Measurements from ENCODE around the gene CCDC83. TPM values are rescaled to one million over a fixed set of nuclear protein-coding genes. Genes with fewer than 3 reads are reported as not detected.
A peak's percentile ranks its signal among the peaks of the same experiment; 100 is the strongest.

Gene CCDC83
- polyA plus RNA-seq, result not detected

- no peaks in the 10 kb centered on the region for H3K4me1 ChIP-seq (ENCODE audit: control insufficient read depth in 2 of 2, insufficient read depth in 2 of 2, low read length in 1 of 2)
- peak within 1 kb of the TSS; percentile 55 to 57 for H3K4me3 ChIP-seq (ENCODE audit: low read depth in 1 of 2, low read length in 2 of 2)
- WGBS, 2 donors, result 38% methylated on average over 13 of the region's 13 CpGs
- no peaks in the 10 kb centered on the region for H3K9me3 ChIP-seq (ENCODE audit: control insufficient read depth in 2 of 2, insufficient read depth in 1 of 2, low read depth in 1 of 2, low read length in 1 of 2)
- H3K27ac ChIP-seq (ENCODE audit: low read depth in 2 of 2, low read length in 1 of 2), result peak within 1 kb of the TSS; percentile 77 to 80
- H3K27me3 ChIP-seq (ENCODE audit: control insufficient read depth in 1 of 2, insufficient read depth in 2 of 2, low read length in 2 of 2), result no peaks in the 10 kb centered on the region
- no peaks in the 10 kb centered on the region for H3K36me3 ChIP-seq (ENCODE audit: control insufficient read depth in 2 of 2, insufficient read depth in 2 of 2, low read length in 1 of 2)
Observed at GRCh38 chr11:85855341-85855656, at the start of gene CCDC83. Gene CCDC83 (plus strand): TSS chr11:85855383. CDS start chr11:85865124, 9,741 bp downstream.

- H3K27ac ChIP-seq (ENCODE audit: low read depth in 2 of 2, low read length in 1 of 2), result no peak overlapping the region
- H3K36me3 ChIP-seq (ENCODE audit: control insufficient read depth in 2 of 2, insufficient read depth in 2 of 2, low read length in 1 of 2), result no peaks in the 10 kb centered on the region
- H3K4me1 ChIP-seq (ENCODE audit: control insufficient read depth in 2 of 2, insufficient read depth in 2 of 2, low read length in 1 of 2), result peaks cover 3 to 6% of the 10 kb centered on the region in 2 donors
- no peaks in the 10 kb centered on the region for H3K9me3 ChIP-seq (ENCODE audit: control insufficient read depth in 2 of 2, insufficient read depth in 1 of 2, low read depth in 1 of 2, low read length in 1 of 2)
- no peak overlapping the region for H3K4me3 ChIP-seq (ENCODE audit: low read depth in 1 of 2, low read length in 2 of 2)
- H3K27me3 ChIP-seq (ENCODE audit: control insufficient read depth in 1 of 2, insufficient read depth in 2 of 2, low read length in 2 of 2), result no peaks in the 10 kb centered on the region
- WGBS, 2 donors, result 55 to 57% methylated on average over 1 of the region's 1 CpG
Observed at GRCh38 chr11:85805387-85805786, 49.8 kb upstream of the CCDC83 start.

GRCh38 chr11:85806016-85806415, 49.2 kb upstream of the CCDC83 start:
- no peak overlapping the region for H3K27ac ChIP-seq (ENCODE audit: low read depth in 2 of 2, low read length in 1 of 2)
- no peaks in the 10 kb centered on the region for H3K9me3 ChIP-seq (ENCODE audit: control insufficient read depth in 2 of 2, insufficient read depth in 1 of 2, low read depth in 1 of 2, low read length in 1 of 2)
- peaks cover 0 to 3% of the 10 kb centered on the region in 2 donors for H3K4me1 ChIP-seq (ENCODE audit: control insufficient read depth in 2 of 2, insufficient read depth in 2 of 2, low read length in 1 of 2)
- no peaks in the 10 kb centered on the region for H3K36me3 ChIP-seq (ENCODE audit: control insufficient read depth in 2 of 2, insufficient read depth in 2 of 2, low read length in 1 of 2)
- no peak overlapping the region for H3K4me3 ChIP-seq (ENCODE audit: low read depth in 1 of 2, low read length in 2 of 2)
- H3K27me3 ChIP-seq (ENCODE audit: control insufficient read depth in 1 of 2, insufficient read depth in 2 of 2, low read length in 2 of 2), result no peaks in the 10 kb centered on the region

- WGBS, 2 donors, result 45 to 63% methylated on average over 2 of the region's 2 CpGs
- Histone ChIP-seq H3K36me3 (ENCODE audit: control insufficient read depth in 2 of 2, insufficient read depth in 2 of 2, low read length in 1 of 2) (no peaks in the 10 kb centered on the region), H3K4me3 (ENCODE audit: low read depth in 1 of 2, low read length in 2 of 2) (no peak overlapping the region), H3K9me3 (ENCODE audit: control insufficient read depth in 2 of 2, insufficient read depth in 1 of 2, low read depth in 1 of 2, low read length in 1 of 2) (no peaks in the 10 kb centered on the region), H3K27ac (ENCODE audit: low read depth in 2 of 2, low read length in 1 of 2) (peak overlapping the region in 1 of 2 donors; percentile 3), H3K4me1 (ENCODE audit: control insufficient read depth in 2 of 2, insufficient read depth in 2 of 2, low read length in 1 of 2) (peaks cover 0 to 8% of the 10 kb centered on the region in 2 donors), H3K27me3 (ENCODE audit: control insufficient read depth in 1 of 2, insufficient read depth in 2 of 2, low read length in 2 of 2) (no peaks in the 10 kb centered on the region)
Observed at GRCh38 chr11:85806876-85807275, 48.3 kb upstream of the CCDC83 start.

GRCh38 chr11:85809191-85809590, 46.0 kb upstream of the CCDC83 start:
- Histone ChIP-seq H3K27me3 (ENCODE audit: control insufficient read depth in 1 of 2, insufficient read depth in 2 of 2, low read length in 2 of 2) (no peaks in the 10 kb centered on the region), H3K4me3 (ENCODE audit: low read depth in 1 of 2, low read length in 2 of 2) (no peak overlapping the region), H3K27ac (ENCODE audit: low read depth in 2 of 2, low read length in 1 of 2) (peak overlapping the region in 1 of 2 donors; percentile 29), H3K36me3 (ENCODE audit: control insufficient read depth in 2 of 2, insufficient read depth in 2 of 2, low read length in 1 of 2) (no peaks in the 10 kb centered on the region), H3K9me3 (ENCODE audit: control insufficient read depth in 2 of 2, insufficient read depth in 1 of 2, low read depth in 1 of 2, low read length in 1 of 2) (no peaks in the 10 kb centered on the region), H3K4me1 (ENCODE audit: control insufficient read depth in 2 of 2, insufficient read depth in 2 of 2, low read length in 1 of 2) (peaks cover 0 to 10% of the 10 kb centered on the region in 2 donors)
- WGBS, 2 donors, result 66 to 72% methylated on average over 4 of the region's 4 CpGs

- Histone ChIP-seq H3K27ac (ENCODE audit: low read depth in 2 of 2, low read length in 1 of 2) (peak overlapping the region; percentile 15), H3K4me3 (ENCODE audit: low read depth in 1 of 2, low read length in 2 of 2) (peak overlapping the region; percentile 51 to 67), H3K4me1 (ENCODE audit: control insufficient read depth in 2 of 2, insufficient read depth in 2 of 2, low read length in 1 of 2) (peaks cover 0 to 10% of the 10 kb centered on the region in 2 donors), H3K36me3 (ENCODE audit: control insufficient read depth in 2 of 2, insufficient read depth in 2 of 2, low read length in 1 of 2) (no peaks in the 10 kb centered on the region), H3K27me3 (ENCODE audit: control insufficient read depth in 1 of 2, insufficient read depth in 2 of 2, low read length in 2 of 2) (no peaks in the 10 kb centered on the region), H3K9me3 (ENCODE audit: control insufficient read depth in 2 of 2, insufficient read depth in 1 of 2, low read depth in 1 of 2, low read length in 1 of 2) (no peaks in the 10 kb centered on the region)
- WGBS, 2 donors, result 32 to 33% methylated on average over 4 of the region's 4 CpGs
Observed at GRCh38 chr11:85809863-85810262, 45.3 kb upstream of the CCDC83 start.

GRCh38 chr11:85810521-85810870, 44.7 kb upstream of the CCDC83 start:
- no peaks in the 10 kb centered on the region for H3K27me3 ChIP-seq (ENCODE audit: control insufficient read depth in 1 of 2, insufficient read depth in 2 of 2, low read length in 2 of 2)
- WGBS, 2 donors, result 6 to 9% methylated on average over 10 of the region's 10 CpGs
- peak overlapping the region in 1 of 2 donors; percentile 15 for H3K27ac ChIP-seq (ENCODE audit: low read depth in 2 of 2, low read length in 1 of 2)
- H3K36me3 ChIP-seq (ENCODE audit: control insufficient read depth in 2 of 2, insufficient read depth in 2 of 2, low read length in 1 of 2), result no peaks in the 10 kb centered on the region
- H3K9me3 ChIP-seq (ENCODE audit: control insufficient read depth in 2 of 2, insufficient read depth in 1 of 2, low read depth in 1 of 2, low read length in 1 of 2), result no peaks in the 10 kb centered on the region
- peaks cover 0 to 10% of the 10 kb centered on the region in 2 donors for H3K4me1 ChIP-seq (ENCODE audit: control insufficient read depth in 2 of 2, insufficient read depth in 2 of 2, low read length in 1 of 2)
- peak overlapping the region; percentile 51 to 67 for H3K4me3 ChIP-seq (ENCODE audit: low read depth in 1 of 2, low read length in 2 of 2)

GRCh38 chr11:85810871-85811611, 44.1 kb upstream of the CCDC83 start, which contains the start of gene SYTL2:
Gene SYTL2 (minus strand): TSS chr11:85811141. CDS start chr11:85757725, 53,416 bp downstream.
- peaks cover 0 to 10% of the 10 kb centered on the region in 2 donors for H3K4me1 ChIP-seq (ENCODE audit: control insufficient read depth in 2 of 2, insufficient read depth in 2 of 2, low read length in 1 of 2)
- WGBS, 2 donors, result 1% methylated on average over 53 to 72 of the region's 72 CpGs

GRCh38 chr11:85811624-85812023, 43.6 kb upstream of the CCDC83 start:
- H3K4me3 ChIP-seq (ENCODE audit: low read depth in 1 of 2, low read length in 2 of 2), result peak overlapping the region in 1 of 2 donors; percentile 51
- H3K36me3 ChIP-seq (ENCODE audit: control insufficient read depth in 2 of 2, insufficient read depth in 2 of 2, low read length in 1 of 2), result no peaks in the 10 kb centered on the region
- no peaks in the 10 kb centered on the region for H3K27me3 ChIP-seq (ENCODE audit: control insufficient read depth in 1 of 2, insufficient read depth in 2 of 2, low read length in 2 of 2)
- H3K9me3 ChIP-seq (ENCODE audit: control insufficient read depth in 2 of 2, insufficient read depth in 1 of 2, low read depth in 1 of 2, low read length in 1 of 2), result no peaks in the 10 kb centered on the region
- H3K4me1 ChIP-seq (ENCODE audit: control insufficient read depth in 2 of 2, insufficient read depth in 2 of 2, low read length in 1 of 2), result peaks cover 0 to 10% of the 10 kb centered on the region in 2 donors
- no peak overlapping the region for H3K27ac ChIP-seq (ENCODE audit: low read depth in 2 of 2, low read length in 1 of 2)
- WGBS, 2 donors, result 81 to 82% methylated on average over 13 of the region's 13 CpGs

More at GRCh38 chr11:85810871-85811611, 44.1 kb upstream of the CCDC83 start, which contains the start of gene SYTL2:
- Histone ChIP-seq H3K9me3 (ENCODE audit: control insufficient read depth in 2 of 2, insufficient read depth in 1 of 2, low read depth in 1 of 2, low read length in 1 of 2) (no peaks in the 10 kb centered on the region), H3K27me3 (ENCODE audit: control insufficient read depth in 1 of 2, insufficient read depth in 2 of 2, low read length in 2 of 2) (no peaks in the 10 kb centered on the region), H3K36me3 (ENCODE audit: control insufficient read depth in 2 of 2, insufficient read depth in 2 of 2, low read length in 1 of 2) (no peaks in the 10 kb centered on the region), H3K27ac (ENCODE audit: low read depth in 2 of 2, low read length in 1 of 2) (peak within 1 kb of the TSS; percentile 50 to 64), H3K4me3 (ENCODE audit: low read depth in 1 of 2, low read length in 2 of 2) (peak within 1 kb of the TSS; percentile 51 to 67)

- H3K9me3 ChIP-seq (ENCODE audit: control insufficient read depth in 2 of 2, insufficient read depth in 1 of 2, low read depth in 1 of 2, low read length in 1 of 2), result no peaks in the 10 kb centered on the region
- no peak overlapping the region for H3K27ac ChIP-seq (ENCODE audit: low read depth in 2 of 2, low read length in 1 of 2)
- no peak overlapping the region for H3K4me3 ChIP-seq (ENCODE audit: low read depth in 1 of 2, low read length in 2 of 2)
- H3K27me3 ChIP-seq (ENCODE audit: control insufficient read depth in 1 of 2, insufficient read depth in 2 of 2, low read length in 2 of 2), result no peaks in the 10 kb centered on the region
- H3K4me1 ChIP-seq (ENCODE audit: control insufficient read depth in 2 of 2, insufficient read depth in 2 of 2, low read length in 1 of 2), result peaks cover 0 to 8% of the 10 kb centered on the region in 2 donors
- H3K36me3 ChIP-seq (ENCODE audit: control insufficient read depth in 2 of 2, insufficient read depth in 2 of 2, low read length in 1 of 2), result no peaks in the 10 kb centered on the region
- WGBS, 2 donors, result 69 to 88% methylated on average over 9 of the region's 9 CpGs
Observed at GRCh38 chr11:85813721-85814120, 41.5 kb upstream of the CCDC83 start.

All from esophagus (tissue), 2 donors.